Fibroblast of lung (primary cell): ENCODE data around the gene SRPX. TPM values are rescaled to one million over a fixed set of nuclear protein-coding genes. Genes with fewer than 3 reads are reported as not detected.

ENCODE experiments used
- DNase-seq, 2 donors: peaks; one replicate each; pipeline versions ENCODE4 v3.0.0 to v3.0.0-alpha.2; 2010; ENCODE audit warnings: low read depth in 2 of 2
- H2AFZ ChIP-seq: 2 replicates; pipeline ENCODE4 v1.5.1; 2012; ENCODE audit warnings: low read length, control low read depth, inconsistent platforms
- H3K27ac ChIP-seq: 2 replicates; pipeline ENCODE4 v1.5.1; 2011; ENCODE audit warnings: low read length, control low read depth; ENCODE audit not compliant: insufficient read depth
- H3K27me3 ChIP-seq: 2 replicates; pipeline ENCODE4 v1.5.1; 2011; ENCODE audit warnings: mild to moderate bottlenecking, low read length; ENCODE audit not compliant: control insufficient read depth, insufficient read depth
- H3K36me3 ChIP-seq: 2 replicates; pipeline ENCODE4 v1.5.1; 2011; ENCODE audit warnings: low read length; ENCODE audit not compliant: control insufficient read depth, insufficient read depth
- H3K4me1 ChIP-seq: 2 replicates; pipeline ENCODE4 v1.5.1; 2011; ENCODE audit warnings: low read length; ENCODE audit not compliant: control insufficient read depth, insufficient read depth; ENCODE audit errors: extremely low read depth
- H3K4me2 ChIP-seq: 2 replicates; pipeline ENCODE4 v1.5.1; 2011; ENCODE audit warnings: low read length, control low read depth; ENCODE audit not compliant: insufficient read depth; ENCODE audit errors: extremely low read depth
- H3K4me3 ChIP-seq, 4 experiments: fragments of 200-600 bp in 1 of 4; sonication (generic) in 1 of 4; replicated peaks in 1 of 4; 2 replicates each; pipeline ENCODE4 v1.5.1; 2011 to 2016; ENCODE audit warnings: low read length in 4 of 4, low read depth in 3 of 4, mild to moderate bottlenecking in 3 of 4, control low read depth in 2 of 4, inconsistent platforms in 1 of 4, mixed read lengths in 1 of 4; ENCODE audit not compliant: insufficient read depth in 1 of 4; ENCODE audit errors: control extremely low read depth in 1 of 4
- H3K79me2 ChIP-seq: 2 replicates; pipeline ENCODE4 v1.5.1; 2012; ENCODE audit warnings: mild to moderate bottlenecking, low read length, inconsistent platforms; ENCODE audit not compliant: control insufficient read depth, insufficient read depth
- H3K9ac ChIP-seq: 2 replicates; pipeline ENCODE4 v1.5.1; 2011; ENCODE audit warnings: mild to moderate bottlenecking, low read length, control low read depth; ENCODE audit not compliant: insufficient read depth
- H3K9me3 ChIP-seq: 2 replicates; pipeline ENCODE4 v1.5.1; 2012; ENCODE audit warnings: low read depth, low read length; ENCODE audit not compliant: control insufficient read depth, insufficient read depth
- H4K20me1 ChIP-seq: 2 replicates; pipeline ENCODE4 v1.5.1; 2011; ENCODE audit warnings: low read length; ENCODE audit not compliant: control insufficient read depth, insufficient read depth; ENCODE audit errors: extremely low read depth
- EZH2 ChIP-seq: IDR thresholded peaks from 2 replicates; pipeline ENCODE4 v1.5.1; 2012; ENCODE audit warnings: low read length, control low read depth, mild to moderate bottlenecking; ENCODE audit errors: missing control alignments
- polyA plus RNA-seq, 2 donors: library from polyadenylated mRNA; depleted of rRNA in 1 of 2; stranded (reverse) in 1 of 2; unstranded in 1 of 2; fragments of >200 nt; gene quantifications; 2 replicates each; pipeline ENCODE4 v1.2.1, GENCODE V29; 2011 to 2012; ENCODE audit warnings: missing spikeins in 1 of 2
- total RNA-seq: library from RNA; depleted of rRNA; stranded (reverse); fragments of >200 nt; gene quantifications from 2 replicates; pipeline ENCODE4 v1.2.1, GENCODE V29; 2014
- TF ChIP-seq, protein P1 (sequence below), 2 donors: IDR thresholded peaks in 1 of 2; conservative IDR thresholded peaks in 1 of 2; 1 replicate in 1 of 2; 2 replicates in 1 of 2; pipeline ENCODE4 v1.5.1; 2011 to 2012; ENCODE audit warnings: low read length in 2 of 2, control low read depth in 1 of 2, inconsistent platforms in 1 of 2, low read depth in 1 of 2, mild to moderate bottlenecking in 1 of 2

Gene SRPX
- total and polyA plus RNA-seq, 2 donors (not counting 1 experiment from before 2014, with no cell fraction given): 84.9 to 141 TPM

DNA sequence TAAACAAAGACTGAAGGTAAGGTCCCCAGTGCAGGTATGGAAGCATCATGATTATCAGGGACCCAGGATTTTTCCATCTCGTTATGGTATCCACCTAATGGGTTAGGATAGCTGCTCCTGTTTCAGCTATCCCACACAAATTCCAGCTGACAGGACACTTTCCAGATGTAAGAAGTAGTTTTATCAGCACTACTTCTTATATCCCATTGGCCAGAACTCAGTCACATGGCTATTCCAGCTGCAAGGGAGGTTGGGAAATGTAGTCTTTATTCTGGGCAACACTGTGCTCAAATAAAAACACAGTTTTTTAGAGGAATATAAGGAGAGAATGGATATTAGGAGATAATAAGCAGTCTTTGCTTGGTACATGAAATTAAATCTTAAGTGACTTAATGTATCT, 96.7 kb downstream of the SRPX start:
- Histone ChIP-seq H2AFZ (no peak overlapping the region), H3K27ac (no peak overlapping the region), H3K36me3 (no peaks in the 10 kb centered on the region), H3K4me1 (no peaks in the 10 kb centered on the region), H3K4me3 (no peak overlapping the region), H4K20me1 (no peaks in the 10 kb centered on the region), H3K27me3 (no peaks in the 10 kb centered on the region), H3K4me2 (no peak overlapping the region), H3K9ac (no peak overlapping the region), H3K9me3 (no peaks in the 10 kb centered on the region), H3K79me2 (no peaks in the 10 kb centered on the region)
- TF ChIP-seq, protein P1, sequence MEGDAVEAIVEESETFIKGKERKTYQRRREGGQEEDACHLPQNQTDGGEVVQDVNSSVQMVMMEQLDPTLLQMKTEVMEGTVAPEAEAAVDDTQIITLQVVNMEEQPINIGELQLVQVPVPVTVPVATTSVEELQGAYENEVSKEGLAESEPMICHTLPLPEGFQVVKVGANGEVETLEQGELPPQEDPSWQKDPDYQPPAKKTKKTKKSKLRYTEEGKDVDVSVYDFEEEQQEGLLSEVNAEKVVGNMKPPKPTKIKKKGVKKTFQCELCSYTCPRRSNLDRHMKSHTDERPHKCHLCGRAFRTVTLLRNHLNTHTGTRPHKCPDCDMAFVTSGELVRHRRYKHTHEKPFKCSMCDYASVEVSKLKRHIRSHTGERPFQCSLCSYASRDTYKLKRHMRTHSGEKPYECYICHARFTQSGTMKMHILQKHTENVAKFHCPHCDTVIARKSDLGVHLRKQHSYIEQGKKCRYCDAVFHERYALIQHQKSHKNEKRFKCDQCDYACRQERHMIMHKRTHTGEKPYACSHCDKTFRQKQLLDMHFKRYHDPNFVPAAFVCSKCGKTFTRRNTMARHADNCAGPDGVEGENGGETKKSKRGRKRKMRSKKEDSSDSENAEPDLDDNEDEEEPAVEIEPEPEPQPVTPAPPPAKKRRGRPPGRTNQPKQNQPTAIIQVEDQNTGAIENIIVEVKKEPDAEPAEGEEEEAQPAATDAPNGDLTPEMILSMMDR (conservative IDR thresholded peaks at IDR 0.05 in 1 of 2, IDR thresholded peaks at IDR 0.05 in 1 of 2; ENCODE audit: low read depth in 1 of 2, low read length in 2 of 2): no peak
- TF ChIP-seq EZH2: no peak
- DNase-seq: no peak

DNA sequence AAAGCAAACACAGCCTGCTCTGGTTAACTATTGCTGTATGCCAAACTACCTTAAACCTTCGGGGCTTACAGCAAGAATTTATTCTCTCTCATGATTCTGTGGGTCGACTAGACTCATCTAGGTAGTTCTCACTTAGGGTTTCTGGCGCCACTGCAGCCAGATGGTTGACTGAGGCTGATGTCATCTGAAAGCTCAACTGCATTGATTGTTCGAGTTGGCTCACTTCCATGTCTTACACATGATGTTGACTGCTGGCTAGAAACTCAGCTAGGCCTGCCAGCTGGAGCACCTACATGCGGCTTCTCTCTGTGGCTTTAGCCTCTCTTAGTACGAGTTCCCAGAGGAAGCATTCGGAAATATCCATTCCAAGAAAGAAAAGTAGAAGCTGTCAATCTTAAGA, 103.2 kb downstream of the SRPX start:
- Histone ChIP-seq H4K20me1 (no peaks in the 10 kb centered on the region), H3K9ac (no peak overlapping the region), H3K79me2 (no peaks in the 10 kb centered on the region), H3K4me1 (no peaks in the 10 kb centered on the region), H3K36me3 (no peaks in the 10 kb centered on the region), H2AFZ (no peak overlapping the region), H3K4me3 (no peak overlapping the region), H3K9me3 (no peaks in the 10 kb centered on the region), H3K27me3 (no peaks in the 10 kb centered on the region), H3K27ac (no peak overlapping the region), H3K4me2 (no peak overlapping the region)
- TF ChIP-seq, protein P1 (conservative IDR thresholded peaks at IDR 0.05 in 1 of 2, IDR thresholded peaks at IDR 0.05 in 1 of 2; ENCODE audit: low read depth in 1 of 2, low read length in 2 of 2): no peak
- no peak for TF ChIP-seq EZH2
- DNase-seq: peak; percentile 17 to 80

DNA sequence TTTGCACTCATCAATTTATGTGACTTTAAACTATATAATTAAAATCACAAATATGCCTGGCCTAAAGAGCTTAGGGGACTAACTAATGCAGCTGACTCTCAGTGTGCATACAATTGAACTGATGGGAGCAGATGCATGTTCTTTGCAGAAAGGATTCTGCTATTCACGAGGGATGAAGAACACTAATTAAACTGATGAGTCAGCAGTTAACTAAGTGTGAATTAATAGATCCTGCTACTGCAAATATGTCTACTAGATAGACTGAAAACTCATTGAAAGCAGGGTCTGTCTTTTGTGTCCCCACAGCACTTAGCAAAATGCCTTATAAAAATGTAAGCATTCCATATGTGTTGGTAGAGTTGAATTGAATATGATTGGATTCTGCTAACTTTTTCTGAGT, 104.0 kb downstream of the SRPX start:
- H3K9me3 ChIP-seq: no peaks in the 10 kb centered on the region
- H3K79me2 ChIP-seq: no peaks in the 10 kb centered on the region
- no peak overlapping the region for H3K4me2 ChIP-seq
- H3K4me1 ChIP-seq: no peaks in the 10 kb centered on the region
- H3K4me3 ChIP-seq: no peak overlapping the region
- no peaks in the 10 kb centered on the region for H4K20me1 ChIP-seq
- TF ChIP-seq, protein P1 (conservative IDR thresholded peaks at IDR 0.05 in 1 of 2, IDR thresholded peaks at IDR 0.05 in 1 of 2; ENCODE audit: low read depth in 1 of 2, low read length in 2 of 2): no peak
- no peak for TF ChIP-seq EZH2
- no peak overlapping the region for H3K9ac ChIP-seq
- no peak for DNase-seq
- no peak overlapping the region for H2AFZ ChIP-seq
- no peak overlapping the region for H3K27ac ChIP-seq
- H3K27me3 ChIP-seq: no peaks in the 10 kb centered on the region
- H3K36me3 ChIP-seq: no peaks in the 10 kb centered on the region
